GM12873 (cell line): ENCODE results near the gene ATP6V0B.

Experiments
- CTCF ChIP-seq: IDR thresholded peaks from 2 replicates; pipeline ENCODE4 v1.5.1; 2012; ENCODE audit warnings: low read depth, mild to moderate bottlenecking, moderate library complexity, low read length, control low read depth; ENCODE audit not compliant: insufficient read depth; ENCODE audit errors: missing control alignments

The ATP6V0B gene

DNA sequence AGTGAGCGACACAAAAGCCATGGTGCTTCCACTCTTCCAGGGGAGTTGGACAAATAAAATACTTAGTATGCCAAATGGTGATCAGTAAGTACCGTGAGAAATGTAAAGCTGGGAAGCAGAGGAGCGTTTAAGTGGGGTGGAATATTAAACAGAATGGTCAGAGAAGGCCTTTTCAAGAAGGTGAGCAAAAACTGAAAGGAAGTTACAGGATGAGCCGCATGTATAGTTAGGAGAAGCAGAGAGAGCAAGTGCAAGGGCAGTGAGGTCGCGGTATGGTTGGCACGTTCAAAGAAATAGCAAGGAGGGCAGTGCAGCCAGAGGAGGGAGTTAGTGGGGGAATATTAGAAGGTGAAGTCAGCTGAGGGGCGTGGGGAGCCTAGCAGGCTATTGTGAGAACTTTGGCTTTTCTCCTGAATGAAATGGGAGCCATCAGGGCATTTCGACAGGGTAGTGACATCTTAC lies 748 bp upstream of the ATP6V0B start:
- no peak for TF ChIP-seq CTCF

GRCh38 chr1:43975249-43975961 lies 645 bp downstream of the ATP6V0B start:
- no peak for TF ChIP-seq CTCF

DNA sequence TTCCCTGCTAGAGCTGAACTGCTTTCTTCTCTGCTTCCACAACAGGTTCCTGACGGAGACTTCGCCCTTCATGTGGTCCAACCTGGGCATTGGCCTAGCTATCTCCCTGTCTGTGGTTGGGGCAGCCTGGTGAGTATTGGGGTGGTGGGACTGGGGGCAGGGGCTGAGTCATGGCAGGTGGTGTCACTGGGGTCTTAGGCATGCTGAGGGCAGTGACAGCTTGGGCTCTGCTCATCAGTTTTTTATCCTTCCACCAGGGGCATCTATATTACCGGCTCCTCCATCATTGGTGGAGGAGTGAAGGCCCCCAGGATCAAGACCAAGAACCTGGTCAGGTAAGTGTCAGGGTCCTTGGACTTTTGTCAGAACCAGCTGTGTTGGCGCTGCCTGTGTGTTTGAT lies 1.3 kb downstream of the ATP6V0B start:
- TF ChIP-seq CTCF = no peak

- TF ChIP-seq CTCF = no peak
These were observed 2.1 kb downstream of the ATP6V0B start for GRCh38 chr1:43976890-43977289.

DNA sequence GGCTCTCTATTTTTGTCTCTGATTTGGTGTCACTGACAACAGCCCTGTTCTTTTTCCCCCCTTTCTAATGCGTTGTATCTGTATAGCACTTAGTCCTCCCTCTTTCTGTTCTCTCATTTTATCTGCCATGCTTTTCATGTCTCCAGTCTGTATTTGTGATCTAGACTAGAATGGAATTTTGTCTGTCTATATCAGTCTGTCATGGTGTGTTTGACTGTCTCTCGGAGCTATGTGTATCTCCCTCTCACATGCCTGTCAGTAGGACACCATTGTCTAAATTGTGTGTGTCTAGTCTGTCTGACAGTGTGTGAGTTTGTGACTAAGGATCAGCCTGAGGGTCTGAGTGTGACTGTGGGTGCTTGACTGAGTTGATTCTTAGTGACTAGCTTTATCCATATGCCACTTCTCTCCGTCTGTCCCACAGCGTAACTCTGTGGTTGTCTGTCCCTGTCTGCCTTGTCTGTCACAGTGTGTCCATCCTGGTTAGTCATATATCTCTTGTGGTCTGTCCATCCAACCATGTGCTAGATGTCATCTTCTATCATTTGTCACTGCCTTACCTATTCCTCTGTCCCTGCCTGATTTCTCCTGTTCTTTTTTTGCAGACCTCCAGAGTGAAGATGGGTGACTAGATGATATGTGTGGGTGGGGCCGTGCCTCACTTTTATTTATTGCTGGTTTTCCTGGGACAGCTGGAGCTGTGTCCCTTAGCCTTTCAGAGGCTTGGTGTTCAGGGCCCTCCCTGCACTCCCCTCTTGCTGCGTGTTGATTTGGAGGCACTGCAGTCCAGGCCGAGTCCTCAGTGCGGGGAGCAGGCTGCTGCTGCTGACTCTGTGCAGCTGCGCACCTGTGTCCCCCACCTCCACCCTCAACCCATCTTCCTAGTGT lies 2.9 kb downstream of the ATP6V0B start:
- TF ChIP-seq CTCF = no peak

DNA sequence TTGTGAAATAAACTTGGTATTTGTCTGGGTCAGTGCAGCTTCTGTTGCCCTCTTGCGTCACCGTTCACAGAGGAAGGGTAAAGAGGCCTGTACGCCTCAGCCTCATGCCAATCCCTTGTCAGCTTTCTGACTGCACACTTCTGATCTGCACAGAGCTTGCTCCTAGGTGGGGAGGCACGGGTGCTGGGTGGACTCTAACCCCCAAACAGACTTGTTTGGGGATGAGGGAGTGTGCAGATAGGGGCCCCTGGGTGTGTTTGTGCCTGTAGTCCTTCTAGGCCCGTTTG lies 3.4 kb downstream of the ATP6V0B start:
- TF ChIP-seq CTCF = no peak

DNA sequence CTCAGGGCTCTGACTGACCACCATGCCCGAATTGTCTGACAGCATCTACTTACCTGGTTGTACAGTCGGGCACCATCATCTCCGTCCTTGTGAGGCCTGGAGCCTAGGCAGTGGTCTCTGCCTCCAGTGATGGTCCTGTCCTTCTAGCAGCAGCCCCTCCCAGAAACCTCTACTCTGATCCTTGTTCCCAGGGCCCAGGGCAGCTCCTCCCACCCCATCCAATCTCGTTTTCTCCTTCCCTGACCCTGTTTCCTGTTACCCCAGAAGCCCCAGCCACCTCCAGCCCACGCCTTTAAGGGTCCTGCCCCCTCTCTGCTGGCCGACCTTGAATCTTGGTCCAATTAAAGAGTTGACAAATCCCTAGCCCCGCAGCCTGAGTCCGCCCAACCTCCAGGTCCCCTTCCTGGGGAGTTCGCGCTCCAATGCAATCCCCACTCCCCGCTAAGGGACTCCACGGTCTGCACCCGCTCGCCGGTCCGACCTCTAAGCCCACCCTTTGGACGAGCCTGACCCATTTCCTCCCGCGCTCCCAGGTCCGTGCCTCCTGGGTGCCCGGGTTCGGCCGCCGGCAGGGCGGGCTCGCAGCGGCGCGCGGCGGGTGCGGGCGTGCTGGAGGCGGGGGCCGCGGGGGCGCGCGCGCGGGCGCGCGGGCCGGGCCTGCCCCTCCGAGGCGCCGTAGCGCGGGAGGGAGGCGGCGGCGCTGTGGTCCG lies 3.9 kb downstream of the ATP6V0B start, which contains the start of gene B4GALT2:
TSS of gene B4GALT2 (plus strand) at position 660 of the 710 bp plus-strand sequence. CDS start 1,951 bp downstream, outside the sequence.
- TF ChIP-seq CTCF = no peak
